GM18520 (cell line): Measurements from ENCODE around the gene SUSD5.

Source experiments
- ATAC-seq: cut with Tn5 transposase; IDR thresholded peaks from one replicate; pipeline ENCODE4 v1.9.1; 2021; ENCODE audit not compliant: unreplicated experiment

Gene SUSD5

GRCh38 chr3:33218446-33219174, at the start of gene SUSD5:
SUSD5 (minus strand) TSS chr3:33218810; CDS start chr3:33218797, 13 bp downstream.
- no peak for ATAC-seq

- no peak for ATAC-seq
Observed at GRCh38 chr3:33260104-33260503, 41.5 kb upstream of the SUSD5 start.

GRCh38 chr3:33256249-33256648, 37.6 kb upstream of the SUSD5 start:
- ATAC-seq, result no peak

GRCh38 chr3:33250712-33251111, 32.1 kb upstream of the SUSD5 start:
- no peak for ATAC-seq

- ATAC-seq, result no peak
Observed at GRCh38 chr3:33246786-33247185, 28.2 kb upstream of the SUSD5 start.

- ATAC-seq, result no peak
Observed at GRCh38 chr3:33240261-33240660, 21.7 kb upstream of the SUSD5 start.

GRCh38 chr3:33238923-33239322, 20.3 kb upstream of the SUSD5 start:
- no peak for ATAC-seq

GRCh38 chr3:33237439-33237838, 18.8 kb upstream of the SUSD5 start:
- no peak for ATAC-seq

GRCh38 chr3:33236005-33236404, 17.4 kb upstream of the SUSD5 start:
- no peak for ATAC-seq

GRCh38 chr3:33233884-33234283, 15.3 kb upstream of the SUSD5 start:
- ATAC-seq, result no peak

- no peak for ATAC-seq
Observed at GRCh38 chr3:33231756-33232465, 13.3 kb upstream of the SUSD5 start.

GRCh38 chr3:33229947-33230346, 11.3 kb upstream of the SUSD5 start:
- no peak for ATAC-seq

GRCh38 chr3:33229066-33229465, 10.5 kb upstream of the SUSD5 start:
- no peak for ATAC-seq

GRCh38 chr3:33221241-33221640, 2.6 kb upstream of the SUSD5 start:
- no peak for ATAC-seq

GRCh38 chr3:33219175-33219487, 521 bp upstream of the SUSD5 start:
- ATAC-seq, result no peak

- no peak for ATAC-seq
Observed at GRCh38 chr3:33217866-33218445, 654 bp downstream of the SUSD5 start.

- ATAC-seq, result no peak
Observed at GRCh38 chr3:33215739-33216138, 2.9 kb downstream of the SUSD5 start.

- no peak for ATAC-seq
Observed at GRCh38 chr3:33212406-33212805, 6.2 kb downstream of the SUSD5 start.

- ATAC-seq, result no peak
Observed at GRCh38 chr3:33211444-33211843, 7.2 kb downstream of the SUSD5 start.

- no peak for ATAC-seq
Observed at GRCh38 chr3:33209357-33209756, 9.3 kb downstream of the SUSD5 start.

- no peak for ATAC-seq
Observed at GRCh38 chr3:33202711-33203457, 15.7 kb downstream of the SUSD5 start.

GRCh38 chr3:33201195-33201594, 17.4 kb downstream of the SUSD5 start:
- no peak for ATAC-seq
